HL-60/S4 (cell line): Measurements from ENCODE around the gene DDR2.
"Not testable (repeated sequence)": the region's sequence is repeated elsewhere in the genome, so short reads cannot be mapped to it uniquely, and the experiment has no call there.

Experiments
- in situ Hi-C: fragments of 300-500 bp; cut with MboI; formaldehyde crosslinking; loops from 2 replicates; pipeline ENCODE4 v1.14.3; 2022; ENCODE audit warnings: low sequenced_read_pairs

Gene DDR2

DNA sequence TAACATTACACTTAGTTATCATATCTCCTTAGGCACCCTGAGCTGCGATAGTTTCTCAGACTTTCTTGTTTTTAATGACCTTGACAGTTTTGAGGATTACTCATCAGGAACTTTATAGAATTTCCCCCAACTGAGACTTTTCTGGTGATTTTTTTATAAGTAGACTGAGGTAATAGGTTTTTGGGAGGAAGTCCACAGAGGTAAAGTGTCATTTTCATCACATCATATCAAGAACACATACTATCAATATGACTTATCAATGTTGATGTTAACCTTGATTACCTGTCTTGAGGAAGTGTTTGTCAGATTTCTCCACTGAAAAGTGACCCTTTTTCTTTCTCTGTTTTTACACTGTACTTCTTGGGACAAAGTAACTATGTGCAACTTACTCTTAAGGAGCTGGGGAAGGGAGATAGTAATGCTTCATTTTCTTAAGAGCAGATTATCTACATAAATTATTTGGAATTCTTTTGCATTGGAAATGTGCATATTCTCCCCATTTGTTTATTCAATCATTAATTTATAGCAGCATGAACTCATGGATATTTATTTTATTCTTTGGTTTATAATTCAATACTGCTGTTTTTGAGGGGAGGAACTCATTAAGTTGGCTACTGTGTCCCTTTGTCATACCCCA, 85.4 kb downstream of the DDR2 start:
- in situ Hi-C loops: no loop called here

DNA sequence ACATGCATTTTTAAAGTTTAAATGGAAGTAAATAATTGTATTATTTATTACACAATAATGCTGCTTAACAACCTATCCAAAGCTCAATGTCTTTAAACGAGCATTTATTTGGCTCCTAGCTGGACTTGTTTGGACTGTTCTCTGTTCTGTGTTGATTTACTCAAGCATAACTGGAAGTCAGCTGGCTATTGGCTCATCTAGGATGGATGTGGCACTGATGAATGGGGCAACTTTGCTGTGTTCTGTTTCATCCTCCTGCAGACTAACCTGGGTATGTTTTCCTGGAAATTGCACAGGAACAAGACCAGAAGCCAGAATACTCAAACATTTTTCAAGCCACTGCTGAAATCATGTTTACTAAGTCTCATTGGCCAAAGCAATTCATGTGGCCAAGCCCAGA, 87.4 kb downstream of the DDR2 start:
- in situ Hi-C loops: no loop called here

DNA sequence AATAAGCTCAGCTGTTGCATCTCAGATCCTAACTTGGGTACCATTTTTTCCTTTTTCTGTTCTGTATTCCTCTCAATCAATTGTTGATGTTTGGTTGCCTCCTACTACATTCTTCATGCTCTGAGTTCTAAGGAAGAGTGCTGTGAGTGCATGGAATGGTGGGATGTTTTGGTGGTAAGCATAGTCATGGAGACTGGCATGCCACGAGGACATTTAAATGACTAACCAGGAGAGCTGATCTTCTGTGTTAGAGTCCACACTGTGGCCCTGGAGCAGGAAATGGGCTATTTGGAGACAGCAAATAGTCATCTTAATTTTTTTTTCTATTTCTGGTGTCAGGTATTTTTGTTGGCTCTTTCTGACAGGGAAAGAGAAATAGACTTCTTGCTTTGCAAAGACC, 88.7 kb downstream of the DDR2 start:
- in situ Hi-C loops: no loop called here

DNA sequence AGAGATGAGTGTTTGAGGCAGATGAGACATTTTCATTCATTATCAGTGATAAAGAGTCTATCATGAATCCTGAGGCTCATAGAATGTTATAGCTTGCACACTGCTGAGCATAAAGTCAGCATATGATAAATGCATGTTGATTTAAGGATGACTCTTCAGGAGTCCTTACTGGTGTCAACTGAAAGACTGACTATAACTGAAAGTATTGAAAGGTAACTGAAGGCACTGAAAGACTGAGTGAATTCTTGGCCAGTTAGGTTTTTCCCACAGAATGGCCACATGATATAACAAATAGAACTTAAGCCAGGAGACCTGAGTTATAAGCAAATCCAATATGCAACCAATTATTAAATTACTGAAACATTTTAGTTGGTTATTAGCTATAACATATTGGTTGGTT, 89.2 kb downstream of the DDR2 start:
- in situ Hi-C loops: no loop called here

DNA sequence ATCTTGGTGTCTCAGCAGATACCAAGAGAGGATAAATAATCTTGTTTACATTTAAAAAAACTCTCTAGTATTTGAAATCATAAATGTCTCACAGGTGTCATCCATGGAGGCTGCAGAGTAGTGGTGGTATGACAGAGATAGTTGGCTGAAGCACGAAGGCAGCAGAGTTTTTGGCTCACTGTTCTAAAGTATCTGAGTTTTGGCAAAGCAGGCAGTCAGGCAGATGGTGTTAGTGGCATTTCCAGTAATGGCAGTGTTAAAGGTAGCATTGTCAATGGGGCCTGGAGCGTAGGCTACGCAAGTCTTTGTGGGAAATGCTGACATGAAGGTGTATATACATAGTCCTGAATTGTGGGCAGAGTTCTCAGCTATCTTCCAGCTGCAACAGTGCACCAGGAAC, 89.8 kb downstream of the DDR2 start:
- in situ Hi-C loops: no loop called here

DNA sequence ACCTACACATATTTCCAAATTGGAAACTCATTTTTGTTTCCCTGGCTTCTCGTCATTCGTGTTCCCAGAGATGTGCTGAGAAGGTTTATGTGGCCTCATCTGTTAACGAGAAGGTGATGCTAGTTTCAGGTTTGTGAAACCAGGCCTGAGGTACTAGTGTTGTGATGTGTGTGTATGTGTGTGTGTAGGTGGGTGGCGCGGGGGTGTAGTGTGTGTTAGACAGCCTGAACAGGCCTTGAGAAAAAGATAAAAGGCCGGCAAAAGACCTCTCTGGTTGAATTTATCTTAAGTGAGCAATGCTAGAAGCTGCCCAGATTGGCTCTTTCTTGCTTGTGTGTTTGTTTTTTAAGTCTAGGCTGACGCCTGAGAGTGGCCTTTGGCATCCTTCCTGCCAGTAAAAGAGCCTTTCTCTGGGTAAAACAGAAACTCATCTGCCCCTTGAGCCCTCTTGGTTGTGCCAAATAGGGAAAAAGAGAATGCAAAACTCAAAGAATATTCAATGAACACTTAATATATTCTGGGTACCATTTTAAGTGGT, 92.4 kb downstream of the DDR2 start:
- in situ Hi-C loops: no loop called here

DNA sequence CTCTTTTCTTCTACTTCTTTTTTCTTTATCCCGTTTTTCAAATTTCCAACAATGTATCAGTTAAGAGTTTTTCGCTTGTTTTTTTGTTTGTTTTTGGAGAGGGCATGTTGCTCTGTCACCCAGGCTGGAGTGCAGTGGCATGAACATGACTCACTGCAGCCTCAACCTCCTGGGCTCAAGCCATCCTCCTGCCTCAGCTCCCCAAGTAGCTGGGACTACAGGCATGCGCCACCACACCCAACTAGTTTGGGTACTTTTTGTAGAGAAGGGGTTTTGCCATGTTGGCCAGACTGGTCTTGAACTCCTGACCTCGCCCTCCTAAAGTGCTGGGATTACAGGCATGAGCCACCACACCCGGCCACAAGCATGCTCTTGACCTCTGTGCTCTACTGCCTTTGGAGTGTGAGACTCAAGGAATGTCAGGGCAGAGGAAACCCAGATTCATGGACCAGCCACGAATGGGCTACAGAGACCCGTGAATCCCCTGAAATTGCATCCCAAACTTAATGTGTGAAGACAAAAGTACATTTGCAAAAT, 93.1 kb downstream of the DDR2 start:
- in situ Hi-C loops: no loop called here

DNA sequence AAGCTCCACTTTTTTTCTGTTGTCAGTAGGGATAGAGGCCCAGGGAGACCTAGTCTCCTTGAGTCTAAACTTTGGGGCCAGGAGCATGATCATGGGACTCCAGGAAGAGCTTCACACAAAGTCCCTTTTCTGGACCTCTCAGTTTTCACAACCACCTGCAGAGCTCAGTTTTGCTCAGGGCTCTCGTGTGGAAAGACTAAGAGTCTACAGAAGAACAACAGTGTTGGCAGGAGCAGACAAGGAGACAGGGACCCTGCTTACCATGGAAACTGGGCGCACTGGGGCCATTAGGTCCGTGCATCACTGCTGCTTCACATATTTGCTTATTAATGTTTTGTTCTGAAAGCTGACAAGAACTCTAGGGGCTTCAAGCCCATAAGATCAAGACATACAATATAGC, 94.3 kb downstream of the DDR2 start:
- in situ Hi-C loops: no loop called here

DNA sequence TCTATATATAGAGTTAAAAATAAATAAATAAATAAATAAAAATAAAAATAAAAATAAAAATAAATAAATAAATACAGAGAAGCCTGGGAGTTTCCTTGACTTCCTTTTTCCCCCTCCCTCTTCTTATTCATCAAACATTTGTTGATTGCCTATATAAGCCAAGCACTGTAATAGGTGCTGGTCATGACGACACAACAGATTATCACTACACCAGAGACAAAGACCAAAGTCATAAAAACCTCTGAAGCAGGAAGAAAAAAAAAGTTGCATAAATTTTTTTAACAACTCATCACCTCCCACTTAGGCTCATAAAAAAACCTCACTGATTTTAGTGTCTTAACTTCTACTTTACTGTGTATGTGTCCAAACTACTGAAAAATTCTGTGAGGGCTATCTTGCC, 95.2 kb downstream of the DDR2 start:
- in situ Hi-C loops: not testable (repeated sequence)

DNA sequence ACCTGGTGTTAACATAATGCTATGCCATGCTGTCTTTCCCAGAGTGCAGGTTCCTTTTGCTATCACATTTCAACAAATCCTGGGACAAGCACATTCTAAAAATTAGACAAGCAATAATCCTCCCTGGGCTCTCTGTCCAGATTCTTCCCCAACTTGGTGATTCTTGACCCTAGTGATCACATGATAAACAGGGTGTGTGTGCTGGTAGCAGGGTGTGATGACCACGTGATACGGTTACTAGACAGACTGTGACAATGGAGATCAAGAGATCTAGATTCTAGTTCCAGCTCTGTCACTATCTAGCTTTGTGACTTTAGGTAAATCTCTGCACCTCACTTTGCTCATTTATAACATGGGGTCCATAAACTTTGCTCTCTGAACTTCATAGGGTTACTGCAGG, 96.3 kb downstream of the DDR2 start:
- in situ Hi-C loops: no loop called here

DNA sequence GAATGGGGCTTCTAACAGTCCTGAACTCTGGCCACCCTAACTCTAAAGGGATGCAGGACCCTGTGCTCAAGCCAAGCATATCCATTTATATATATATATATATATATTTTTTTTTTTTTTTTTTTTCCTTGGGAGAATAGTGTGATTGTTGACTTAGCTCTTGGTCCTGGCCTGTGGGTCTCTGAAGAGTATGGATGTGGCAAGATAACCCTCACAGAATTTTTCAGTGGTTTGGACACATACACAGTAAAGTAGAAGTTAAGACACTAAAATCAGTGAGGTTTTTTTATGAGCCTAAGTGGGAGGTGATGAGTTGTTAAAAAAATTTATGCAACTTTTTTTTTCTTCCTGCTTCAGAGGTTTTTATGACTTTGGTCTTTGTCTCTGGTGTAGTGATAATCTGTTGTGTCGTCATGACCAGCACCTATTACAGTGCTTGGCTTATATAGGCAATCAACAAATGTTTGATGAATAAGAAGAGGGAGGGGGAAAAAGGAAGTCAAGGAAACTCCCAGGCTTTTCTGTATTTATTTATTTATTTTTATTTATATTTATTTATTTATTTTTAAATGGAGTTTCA, 97.0 kb downstream of the DDR2 start:
- in situ Hi-C loops: not testable (repeated sequence)

DNA sequence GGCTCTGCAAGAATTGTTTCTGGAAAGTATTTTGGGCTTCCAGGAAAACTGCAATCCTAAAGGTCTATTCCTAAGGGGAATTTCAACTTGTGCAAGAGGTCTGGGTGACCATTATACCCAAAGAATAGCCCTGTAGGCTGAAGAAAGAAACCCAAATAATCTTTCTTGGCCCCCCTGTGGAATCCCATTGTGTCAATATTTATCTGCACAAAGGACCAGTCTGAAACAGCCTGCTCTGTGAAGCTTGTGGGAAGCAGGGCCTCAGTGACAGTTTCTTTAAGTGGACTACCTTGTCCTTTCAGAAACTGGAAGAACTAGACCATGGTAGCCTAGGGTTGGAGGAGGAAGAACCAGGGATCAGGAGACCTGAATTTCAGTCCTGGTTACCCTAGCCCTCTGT, 99.8 kb downstream of the DDR2 start:
- in situ Hi-C loops: no loop called here

DNA sequence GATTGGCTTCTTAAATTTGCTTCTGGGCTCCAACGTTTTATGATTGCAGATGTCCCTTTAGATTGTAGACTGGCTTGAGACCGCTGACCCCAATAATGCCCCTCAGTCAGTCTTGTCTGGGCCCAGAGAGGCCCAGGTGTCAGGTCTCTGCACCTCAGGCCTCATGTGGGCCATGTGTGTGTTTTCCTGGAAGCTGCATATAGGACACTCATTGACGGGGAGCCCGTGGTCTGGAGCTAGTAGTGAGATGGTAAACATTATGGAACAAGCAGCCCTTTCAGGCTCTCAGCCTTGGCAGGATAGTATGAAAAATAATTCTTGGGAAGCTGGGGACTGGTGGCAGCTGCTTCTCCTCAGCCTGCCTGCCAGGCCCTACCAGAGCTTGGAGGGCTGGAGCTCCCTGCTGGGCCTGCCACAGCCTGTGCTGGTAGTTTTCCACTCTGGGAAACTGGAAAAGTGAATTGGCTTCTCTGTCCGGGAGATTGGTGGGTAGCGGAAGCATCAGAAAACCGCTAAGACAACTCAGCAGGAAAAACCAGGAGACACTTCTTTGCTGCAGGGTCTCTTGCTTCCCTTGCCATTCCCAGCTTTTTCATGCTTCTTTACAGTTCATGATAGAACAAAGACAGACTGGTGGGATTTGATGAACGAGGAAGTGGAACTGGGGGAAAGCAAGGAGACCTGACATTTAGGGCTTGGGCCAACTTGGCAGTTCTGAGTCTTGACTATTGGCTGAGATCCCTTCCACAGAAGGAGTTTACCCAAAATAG, 100.5 kb downstream of the DDR2 start:
- in situ Hi-C loops: no loop called here

DNA sequence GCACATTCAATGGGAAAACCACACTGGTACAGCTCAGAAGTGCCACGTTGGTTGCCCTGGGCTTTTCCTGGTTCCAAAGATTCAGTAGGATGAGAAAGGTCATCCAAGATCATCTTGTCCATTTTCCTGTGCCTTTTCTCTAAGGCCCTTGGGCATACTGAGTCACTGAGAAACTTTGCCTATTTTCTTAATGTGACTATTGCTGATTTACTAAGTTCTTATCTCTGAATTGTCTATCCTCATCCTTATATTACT, 101.0 kb downstream of the DDR2 start:
- in situ Hi-C loops: no loop called here

DNA sequence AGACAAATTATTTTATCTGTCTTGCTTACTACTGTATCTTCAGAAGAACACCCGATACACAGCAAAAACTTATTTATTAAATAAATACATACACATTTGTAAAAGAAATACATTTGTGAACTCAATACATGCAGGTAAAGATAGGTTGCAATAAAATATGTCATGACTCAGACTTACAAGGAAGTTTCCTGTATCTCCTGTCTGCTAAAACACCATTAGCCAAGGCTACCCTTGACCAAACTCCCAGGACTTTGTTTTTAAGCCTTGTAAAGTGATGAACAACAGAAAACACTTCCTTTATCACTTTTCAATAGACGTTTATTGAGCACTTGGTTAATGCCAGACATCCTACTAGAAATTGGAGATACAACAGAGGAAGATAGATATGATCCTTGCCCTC, 101.8 kb downstream of the DDR2 start:
- in situ Hi-C loops: no loop called here

DNA sequence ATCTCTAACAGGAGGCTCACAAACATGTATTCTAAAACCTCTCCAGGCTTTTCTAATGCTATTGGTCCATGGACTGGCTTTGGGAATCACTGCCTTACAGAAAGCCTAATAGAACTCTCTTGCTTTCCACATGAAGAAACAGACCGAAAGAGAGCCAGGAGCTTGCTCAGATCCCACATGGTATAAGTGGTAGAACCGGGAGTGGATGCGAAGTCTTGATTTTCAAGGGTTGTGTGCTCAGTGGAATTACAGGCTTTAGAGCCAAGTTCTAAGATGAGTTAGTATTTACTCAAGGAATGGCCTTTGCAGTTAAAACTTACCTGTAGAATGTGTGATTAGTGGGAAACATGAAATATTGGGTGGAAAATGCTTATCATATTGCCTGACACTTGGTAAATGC, 103.9 kb downstream of the DDR2 start:
- in situ Hi-C loops: no loop called here

DNA sequence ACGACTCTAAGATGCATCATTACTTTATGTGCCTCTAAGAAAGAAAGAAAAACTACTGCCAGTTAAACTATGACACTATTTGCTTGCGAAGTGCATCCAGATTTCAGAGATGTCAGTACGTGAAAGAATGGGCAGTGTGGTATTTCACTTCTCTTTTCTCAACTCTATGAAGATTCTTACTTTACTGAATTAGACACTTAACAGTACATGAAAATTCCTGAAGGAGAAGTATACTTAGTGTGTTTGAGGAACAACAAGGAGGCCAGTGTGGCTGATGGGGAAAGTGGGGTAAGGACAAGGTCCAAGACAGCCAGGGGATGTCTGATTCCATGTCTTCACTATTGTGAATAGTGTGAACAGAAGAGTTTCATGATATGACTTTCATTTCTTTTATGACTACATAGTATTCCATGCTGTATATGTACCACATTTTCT, 104.4 kb downstream of the DDR2 start:
- in situ Hi-C loops: no loop called here

DNA sequence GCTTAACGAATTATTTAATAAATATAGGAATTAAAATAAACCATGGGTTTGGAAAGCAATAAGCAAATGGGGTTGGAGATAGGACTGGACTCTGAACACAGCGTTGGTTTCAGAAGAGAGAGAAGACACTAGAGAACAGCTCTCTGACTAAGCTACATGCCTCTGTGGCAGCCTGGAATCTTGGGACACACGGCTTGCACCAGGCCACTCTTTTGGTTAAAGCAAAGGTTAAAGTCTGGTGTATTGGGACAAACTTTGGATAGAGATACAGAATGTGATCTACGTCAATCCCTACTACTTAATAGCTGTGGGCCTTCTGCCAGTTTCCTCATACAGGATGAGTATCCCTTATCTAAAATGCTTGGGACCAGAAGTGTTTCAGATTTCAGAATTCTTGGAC, 108.5 kb downstream of the DDR2 start:
- in situ Hi-C loops: no loop called here

DNA sequence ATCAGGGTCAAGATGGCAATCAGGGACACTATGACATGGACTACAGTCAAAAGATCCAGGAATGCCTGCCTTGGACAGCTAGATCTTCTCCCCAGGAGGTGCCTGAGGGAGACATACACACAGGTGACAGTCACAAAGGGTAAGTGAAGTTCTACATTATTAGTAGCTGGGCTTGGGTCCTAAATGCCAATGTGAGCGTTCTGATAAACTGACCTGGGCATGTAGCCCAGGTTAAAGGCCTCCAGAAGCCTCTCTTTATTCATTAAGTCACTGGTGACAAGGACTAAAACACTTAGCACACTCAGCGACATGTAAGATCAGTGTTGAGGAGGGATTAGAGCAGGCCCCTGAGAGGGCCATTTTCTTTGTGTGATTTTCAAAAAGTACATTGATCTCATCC, 109.3 kb downstream of the DDR2 start:
- in situ Hi-C loops: no loop called here

DNA sequence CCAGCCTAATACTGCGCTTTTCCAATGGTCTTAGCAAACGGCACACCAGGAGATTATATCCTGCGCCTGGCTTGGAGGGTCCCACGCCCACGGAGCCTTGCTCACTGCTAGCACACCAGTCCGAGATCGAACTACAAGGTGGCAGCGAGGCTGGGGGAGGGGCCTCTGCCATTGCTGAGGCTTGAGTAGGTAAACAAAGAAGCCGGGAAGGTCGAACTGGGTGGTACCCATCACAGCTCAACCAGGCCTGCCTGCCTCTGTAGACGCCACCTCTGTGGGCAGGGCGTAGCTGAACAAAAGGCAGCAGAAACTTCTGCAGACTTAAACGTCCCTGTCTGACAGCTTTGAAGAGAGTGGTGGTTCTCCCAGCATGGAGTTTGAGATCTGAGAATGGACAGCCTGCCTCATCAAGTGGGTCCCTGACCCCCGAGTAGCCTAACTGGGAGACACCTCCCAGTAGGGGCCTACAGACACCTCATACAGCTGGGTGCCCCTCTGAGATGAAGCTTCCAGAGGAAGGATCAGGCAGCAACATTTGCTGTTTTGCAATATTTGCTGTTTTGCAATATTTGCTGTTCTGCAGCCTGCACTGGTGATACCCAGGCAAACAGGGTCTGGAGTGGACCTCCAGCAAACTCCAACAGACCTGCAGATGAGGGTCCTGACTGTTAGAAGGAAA, 114.1 kb downstream of the DDR2 start:
- in situ Hi-C loops: not testable (repeated sequence)

DNA sequence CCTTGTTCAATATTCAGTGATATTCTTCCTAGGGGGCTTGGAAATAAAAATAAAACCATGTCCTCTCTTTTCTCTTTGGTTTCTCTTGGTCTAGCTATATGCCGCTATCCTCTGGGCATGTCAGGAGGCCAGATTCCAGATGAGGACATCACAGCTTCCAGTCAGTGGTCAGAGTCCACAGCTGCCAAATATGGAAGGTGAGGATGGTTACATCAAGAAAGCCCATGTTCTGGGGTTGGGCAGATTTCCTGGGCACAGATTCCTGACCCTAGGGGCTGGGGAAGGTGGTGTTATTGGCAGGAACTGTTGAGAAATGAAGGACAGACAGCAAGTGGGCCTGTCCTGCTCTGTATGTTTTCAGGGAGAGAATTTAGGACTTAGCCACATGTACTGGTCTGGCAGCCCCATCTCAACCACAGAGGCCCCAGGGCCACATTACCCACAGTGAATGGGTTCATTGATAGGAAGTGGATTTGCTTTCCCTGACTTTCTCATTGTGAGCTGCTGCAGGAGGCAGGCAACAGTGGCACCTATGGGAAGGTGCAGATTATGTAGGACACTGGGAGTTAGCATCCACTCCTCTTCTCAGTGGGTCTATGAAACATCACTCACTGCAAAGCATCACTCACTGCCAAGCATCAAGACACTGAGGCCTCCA, 120.9 kb downstream of the DDR2 start:
- in situ Hi-C loops: no loop called here
